IMR-90 (cell line): ENCODE results near the gene DRC7. TPM values are rescaled to one million over a fixed set of nuclear protein-coding genes. Genes with fewer than 3 reads are reported as not detected.

Experiments used
- FOS ChIP-seq: fragments of 150-350 bp; IDR thresholded peaks from 2 replicates; pipeline ENCODE4 v1.6.1; 2016; ENCODE audit warnings: low read depth, low read length
- MAZ ChIP-seq: IDR thresholded peaks from 2 replicates; pipeline ENCODE4 v1.6.1; 2012; ENCODE audit warnings: low read depth, mild to moderate bottlenecking, low read length, improper control_type of control experiment, moderate library complexity, borderline replicate concordance
- POLR2A ChIP-seq: IDR thresholded peaks from 2 replicates; pipeline ENCODE4 v1.6.1; 2012; ENCODE audit warnings: mild to moderate bottlenecking, low read depth, low read length
- RAD21 ChIP-seq: IDR thresholded peaks from 2 replicates; pipeline ENCODE4 v1.6.1; 2012; ENCODE audit warnings: low read length, improper control_type of control experiment
- RFX5 ChIP-seq: IDR thresholded peaks from 2 replicates; pipeline ENCODE4 v1.8.0; 2012; ENCODE audit warnings: low read depth, mild to moderate bottlenecking, low read length, moderate library complexity
- polyA plus RNA-seq, 3 experiments: library from polyadenylated mRNA; depleted of rRNA; stranded (reverse); fragments of >200 nt; gene quantifications; 2 replicates each; pipeline ENCODE4 v1.2.3, GENCODE V29; 2012; ENCODE audit warnings: low replicate concordance in 1 of 3
- total RNA-seq: library from RNA; depleted of rRNA; stranded (reverse); fragments of >200 nt; gene quantifications from 2 replicates; pipeline ENCODE4 v1.2.3, GENCODE V29; 2012
- TF ChIP-seq, protein P1 (sequence below): fragments of 150-350 bp; IDR thresholded peaks from 2 replicates; pipeline ENCODE4 v1.6.1; 2016; ENCODE audit warnings: low read depth, mild to moderate bottlenecking, low read length, moderate library complexity, borderline replicate concordance

The DRC7 gene
- total and polyA plus RNA-seq, 2 of the 4 experiments (the other 2 are of a cell fraction) = not detected

DNA sequence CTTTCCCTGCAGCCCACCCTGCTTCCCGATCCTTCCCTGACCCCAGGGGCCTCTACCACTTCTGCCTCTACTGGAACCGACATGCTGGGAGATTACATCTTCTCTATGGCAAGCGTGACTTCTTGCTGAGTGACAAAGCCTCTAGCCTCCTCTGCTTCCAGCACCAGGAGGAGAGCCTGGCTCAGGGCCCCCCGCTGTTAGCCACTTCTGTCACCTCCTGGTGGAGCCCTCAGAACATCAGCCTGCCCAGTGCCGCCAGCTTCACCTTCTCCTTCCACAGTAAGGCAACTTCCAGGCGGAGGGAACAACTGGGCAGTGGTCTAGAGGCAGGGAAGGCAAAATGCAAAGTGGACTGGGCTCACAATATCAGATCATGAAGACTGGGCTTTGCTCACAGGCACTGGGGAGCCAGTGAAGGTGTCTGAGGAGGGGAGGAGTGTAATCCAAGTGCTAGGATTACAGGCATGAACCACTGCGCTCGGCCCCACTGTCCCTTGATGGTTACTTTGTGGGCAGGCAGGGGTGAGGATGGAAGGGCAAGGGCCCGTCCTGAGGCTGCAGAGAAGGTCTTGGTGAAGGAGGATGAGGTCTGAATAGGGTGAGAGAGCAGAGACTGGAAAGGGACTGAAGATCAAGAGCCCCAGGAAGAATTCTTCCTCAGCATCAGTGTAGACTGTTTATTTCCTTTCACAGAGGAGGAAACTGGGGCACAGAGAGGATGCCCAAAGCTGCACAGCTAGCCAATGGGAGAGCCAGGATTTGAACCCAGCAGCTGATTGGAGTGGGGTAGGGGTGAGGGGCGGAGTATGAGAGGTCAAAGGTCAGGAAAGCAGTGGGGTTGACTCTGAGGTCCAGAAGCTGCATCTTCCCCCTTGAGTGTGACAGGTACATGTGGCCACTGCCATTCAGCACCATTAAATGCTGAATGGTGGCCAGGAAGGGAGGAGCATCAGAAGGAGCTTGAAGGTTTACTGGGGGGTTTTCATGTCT, 43.0 kb upstream of the DRC7 start (continued):
- TF ChIP-seq, protein P1, sequence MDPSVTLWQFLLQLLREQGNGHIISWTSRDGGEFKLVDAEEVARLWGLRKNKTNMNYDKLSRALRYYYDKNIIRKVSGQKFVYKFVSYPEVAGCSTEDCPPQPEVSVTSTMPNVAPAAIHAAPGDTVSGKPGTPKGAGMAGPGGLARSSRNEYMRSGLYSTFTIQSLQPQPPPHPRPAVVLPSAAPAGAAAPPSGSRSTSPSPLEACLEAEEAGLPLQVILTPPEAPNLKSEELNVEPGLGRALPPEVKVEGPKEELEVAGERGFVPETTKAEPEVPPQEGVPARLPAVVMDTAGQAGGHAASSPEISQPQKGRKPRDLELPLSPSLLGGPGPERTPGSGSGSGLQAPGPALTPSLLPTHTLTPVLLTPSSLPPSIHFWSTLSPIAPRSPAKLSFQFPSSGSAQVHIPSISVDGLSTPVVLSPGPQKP = no peak
- TF ChIP-seq RFX5 (no peak), POLR2A (no peak), MAZ (no peak), RAD21 (no peak), FOS (no peak)
